Caco-2 (cell line): ENCODE data around the gene KIF2C. TPM values are rescaled to one million over a fixed set of nuclear protein-coding genes. Genes with fewer than 3 reads are reported as not detected.

ENCODE experiments used
- Bru-seq: library from RNA; stranded (reverse); fragments of 400-500 nt; gene quantifications from one replicate; lab custom pipeline; 2021; lab: Mats Ljungman, UMichigan
- BruChase-seq, 2 experiments: library from RNA; stranded (reverse); fragments of 400-500 nt; gene quantifications; one replicate each; lab custom pipeline; 2021; lab: Mats Ljungman, UMichigan
- BruUV-seq: library from RNA; stranded (reverse); fragments of 400-500 nt; replicated peaks from 2 replicates; lab custom pipeline; 2021; lab: Mats Ljungman, UMichigan
- CTCF ChIA-PET: fragments of 300-600 bp; sonication (Branson Sonifier 250); formaldehyde crosslinking; loops from one replicate; lab custom pipeline; 2022; ENCODE audit warnings: antibody characterized with exemption; lab: Charles Lee
- POLR2A ChIA-PET: fragments of 300-600 bp; sonication (Branson Sonifier 250); formaldehyde crosslinking; loops from one replicate; lab custom pipeline; 2022; ENCODE audit warnings: antibody characterized with exemption; lab: Charles Lee
- DNase-seq, 2 experiments: peaks; one replicate each; pipeline versions ENCODE4 v3.0.0 to v3.0.0-alpha.2; 2020 to 2022
- H3K27me3 ChIP-seq: replicated peaks from 2 replicates; pipeline ENCODE4 v1.6.0; 2011; ENCODE audit warnings: low read length; ENCODE audit not compliant: control insufficient read depth, insufficient read depth
- H3K36me3 ChIP-seq: 2 replicates; pipeline ENCODE4 v1.5.1; 2011; ENCODE audit warnings: low read length; ENCODE audit not compliant: control insufficient read depth, insufficient read depth
- H3K4me1 ChIP-seq: fragments of 250-450 bp; sonication (Bioruptor Pico); 2 replicates; pipeline ENCODE4 v1.5.1; 2020; ENCODE audit warnings: mild to moderate bottlenecking
- H3K4me3 ChIP-seq: 2 replicates; pipeline ENCODE4 v1.5.1; 2011; ENCODE audit warnings: low read depth, mild to moderate bottlenecking, control low read depth, low read length
- H3K9me3 ChIP-seq: fragments of 250-450 bp; sonication (Bioruptor Pico); 2 replicates; pipeline ENCODE4 v1.5.1; 2020; ENCODE audit warnings: mild to moderate bottlenecking, moderate library complexity
- H3K27ac Mint-ChIP-seq: one replicate; pipeline ENCODE4 v1.8.0; 2022; ENCODE audit warnings: mixed read lengths; ENCODE audit not compliant: unreplicated experiment
- H3K27me3 Mint-ChIP-seq: one replicate; pipeline ENCODE4 v1.8.0; 2022; ENCODE audit warnings: mixed read lengths; ENCODE audit not compliant: insufficient read depth, unreplicated experiment
- H3K36me3 Mint-ChIP-seq: one replicate; pipeline ENCODE4 v1.8.0; 2022; ENCODE audit warnings: mild to moderate bottlenecking, mixed read lengths; ENCODE audit not compliant: insufficient read depth, unreplicated experiment
- H3K4me1 Mint-ChIP-seq: one replicate; pipeline ENCODE4 v1.8.0; 2022; ENCODE audit warnings: low read depth, mixed read lengths; ENCODE audit not compliant: unreplicated experiment
- H3K4me3 Mint-ChIP-seq: one replicate; pipeline ENCODE4 v1.8.0; 2022; ENCODE audit warnings: mild to moderate bottlenecking, moderate library complexity, mixed read lengths; ENCODE audit not compliant: unreplicated experiment
- H3K9me3 Mint-ChIP-seq: one replicate; pipeline ENCODE4 v1.8.0; 2022; ENCODE audit warnings: mixed read lengths; ENCODE audit not compliant: unreplicated experiment
- CTCF ChIP-seq, 2 experiments: fragments of 200-600 bp in 1 of 2; IDR thresholded peaks; 1 replicate in 1 of 2; 2 replicates in 1 of 2; pipeline versions ENCODE4 v1.5.1 to v1.8.0; 2011 to 2022; ENCODE audit warnings: antibody characterized with exemption in 1 of 2, control low read depth in 1 of 2, inconsistent platforms in 1 of 2, low read depth in 1 of 2, low read length in 1 of 2, mild to moderate bottlenecking in 1 of 2, moderate library complexity in 1 of 2; ENCODE audit not compliant: insufficient read depth in 1 of 2, severe bottlenecking in 1 of 2, unreplicated experiment in 1 of 2
- intact Hi-C: fragments of 100-400 bp; cut with micrococcal nuclease; formaldehyde crosslinking; loops from one replicate; pipeline ENCODE4 v1.10.0; 2022; ENCODE audit not compliant: unreplicated experiment
- long read RNA-seq: library from polyadenylated mRNA; stranded (forward); transcript quantifications from one replicate; pipeline ENCODE4 v2.0.0, GENCODE V29; 2022
- total RNA-seq: library from RNA; stranded (reverse); gene quantifications from 2 replicates; pipeline ENCODE4 v1.2.3, GENCODE V29; 2022

The KIF2C gene
- total RNA-seq: 61.0 and 63.2 TPM in 2 replicates
- percentile 74 among the genes with signal in this experiment for Bru-seq, nascent RNA
- percentile 82 among the genes with signal in this experiment for BruChase-seq, experiment 1, labeled RNA remaining after a 2-hour chase
- percentile 86 among the genes with signal in this experiment for BruChase-seq, experiment 2, labeled RNA remaining after a 6-hour chase
- long read RNA-seq, transcript KIF2C-202 (21 exons, 2,879 nt): major isoform, 74 of 194 reads
- long read RNA-seq, partial matches to known transcripts: 9 of 194 reads
- long read RNA-seq, other reads (novel, unspliced or antisense): 111 of 194 reads

GRCh38 chr1:44739307-44740178, at the start of gene KIF2C:
Gene KIF2C, plus strand, starts transcription at chr1:44739837. Its CDS starts 96 bp downstream, at chr1:44739933.
- peak; percentile 95 for DNase-seq
- CTCF ChIA-PET: no interaction called here
- intact Hi-C loops: loop anchor here (1.0 kb wide), 1 partner anchor 8 kb away; the partner anchor contains the start of gene RNU5D-1
- H3K4me3 ChIP-seq: peak within 1 kb of the TSS; percentile 65
- BruUV-seq: no TSS peak
- POLR2A ChIA-PET: interaction anchor here (0.9 to 1.3 kb wide), 2 partner anchors 9 kb away, joined by 3 to 12 read pairs; partner anchors contain the start of gene RNU5D-1
- H3K4me1 Mint-ChIP-seq: no peaks in the 10 kb centered on the region
- H3K27ac Mint-ChIP-seq: peak within 1 kb of the TSS; percentile 97
- TF ChIP-seq CTCF (IDR thresholded peaks at IDR 0.05; ENCODE audit: insufficient read depth in 1 of 2, low read depth in 1 of 2, low read length in 1 of 2, severe bottlenecking in 1 of 2, unreplicated experiment in 1 of 2): no peak
- H3K4me1 ChIP-seq: no peaks in the 10 kb centered on the region
- H3K9me3 ChIP-seq: no peaks in the 10 kb centered on the region
- H3K9me3 Mint-ChIP-seq: peaks cover 9% of the 10 kb centered on the region
- H3K36me3 Mint-ChIP-seq: peaks cover 52% of the 10 kb centered on the region
- peak within 1 kb of the TSS; percentile 99 for H3K4me3 Mint-ChIP-seq
- H3K27me3 Mint-ChIP-seq: no peaks in the 10 kb centered on the region
- H3K27me3 ChIP-seq: no peaks in the 10 kb centered on the region
- no peaks in the 10 kb centered on the region for H3K36me3 ChIP-seq

DNA sequence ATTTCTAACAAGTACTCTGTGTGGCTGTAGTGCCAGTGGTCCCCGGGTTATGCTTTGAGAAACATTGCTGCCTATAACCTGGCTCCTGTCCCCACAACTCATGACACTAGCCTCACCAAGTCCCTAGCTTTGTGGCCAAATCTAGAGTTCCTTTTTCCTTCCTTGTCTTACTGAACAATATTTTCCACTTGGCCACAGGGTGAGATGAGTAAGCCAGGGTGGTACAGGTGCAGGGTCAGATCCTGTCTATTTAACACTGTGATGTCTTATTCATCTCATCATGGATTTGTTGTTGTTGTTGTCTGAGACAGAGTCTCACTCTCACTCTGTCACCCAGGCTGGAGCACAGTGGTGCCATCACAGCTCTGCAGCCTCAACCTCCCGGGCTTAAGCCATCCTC, 46.5 kb upstream of the KIF2C start:
- H3K4me1 Mint-ChIP-seq: no peaks in the 10 kb centered on the region
- POLR2A ChIA-PET: no interaction called here
- no peak overlapping the region for H3K4me3 ChIP-seq
- no peak for TF ChIP-seq CTCF (IDR thresholded peaks at IDR 0.05; ENCODE audit: insufficient read depth in 1 of 2, low read depth in 1 of 2, low read length in 1 of 2, severe bottlenecking in 1 of 2, unreplicated experiment in 1 of 2)
- H3K27ac Mint-ChIP-seq: no peak overlapping the region
- H3K4me1 ChIP-seq: no peaks in the 10 kb centered on the region
- H3K27me3 ChIP-seq: no peaks in the 10 kb centered on the region
- H3K9me3 ChIP-seq: no peaks in the 10 kb centered on the region
- H3K27me3 Mint-ChIP-seq: peaks cover 4% of the 10 kb centered on the region
- no TSS peak for BruUV-seq
- H3K36me3 Mint-ChIP-seq: peaks cover 4% of the 10 kb centered on the region
- no peaks in the 10 kb centered on the region for H3K36me3 ChIP-seq
- intact Hi-C loops: no loop called here
- CTCF ChIA-PET: no interaction called here
- no peak for DNase-seq
- H3K9me3 Mint-ChIP-seq: no peaks in the 10 kb centered on the region
- H3K4me3 Mint-ChIP-seq: no peak overlapping the region

- Mint-ChIP-seq H3K9me3 (no peaks in the 10 kb centered on the region), H3K27me3 (peaks cover 4% of the 10 kb centered on the region), H3K36me3 (peaks cover 4% of the 10 kb centered on the region), H3K4me3 (no peak overlapping the region), H3K27ac (no peak overlapping the region), H3K4me1 (no peaks in the 10 kb centered on the region)
- intact Hi-C loops: no loop called here
- ChIA-PET CTCF (no interaction called here), POLR2A (no interaction called here)
- H3K4me3 ChIP-seq: no peak overlapping the region
- no peaks in the 10 kb centered on the region for H3K36me3 ChIP-seq
- H3K4me1 ChIP-seq: no peaks in the 10 kb centered on the region
- BruUV-seq: no TSS peak
- no peak for DNase-seq
- TF ChIP-seq CTCF (IDR thresholded peaks at IDR 0.05; ENCODE audit: insufficient read depth in 1 of 2, low read depth in 1 of 2, low read length in 1 of 2, severe bottlenecking in 1 of 2, unreplicated experiment in 1 of 2): no peak
- H3K27me3 ChIP-seq: no peaks in the 10 kb centered on the region
- no peaks in the 10 kb centered on the region for H3K9me3 ChIP-seq
Observed at GRCh38 chr1:44693900-44694299, 45.7 kb upstream of the KIF2C start.
